SU-DHL-6 (cell line): ENCODE data around the gene TNFAIP1.

Source experiments
- H2AFZ ChIP-seq: fragments of 200-600 bp; sonication (generic); 2 replicates; pipeline ENCODE4 v1.6.1; 2014; ENCODE audit warnings: low read depth, mild to moderate bottlenecking, moderate library complexity, mixed read lengths, antibody characterized with exemption, low read length; ENCODE audit not compliant: severe bottlenecking
- H3F3A ChIP-seq: fragments of 200-600 bp; shearing (Covaris generic); 2 replicates; pipeline ENCODE4 v1.6.0; 2016; ENCODE audit warnings: antibody characterized with exemption, mild to moderate bottlenecking; ENCODE audit not compliant: insufficient read depth
- H3K27ac ChIP-seq: fragments of 200-600 bp; sonication (generic); 2 replicates; pipeline ENCODE4 v1.5.1; 2016; ENCODE audit warnings: low read depth, mild to moderate bottlenecking, low read length, moderate library complexity, mixed read lengths
- H3K27me3 ChIP-seq: fragments of 200-600 bp; sonication (generic), shearing (Covaris generic); 2 replicates; pipeline ENCODE4 v1.6.0; 2014; ENCODE audit warnings: mild to moderate bottlenecking, low read length
- H3K36me3 ChIP-seq: fragments of 200-600 bp; sonication (generic); 2 replicates; pipeline ENCODE4 v1.6.1; 2014; ENCODE audit warnings: mild to moderate bottlenecking, low read length, mixed read lengths
- H3K4me2 ChIP-seq: fragments of 300-600, 200-600 bp; shearing (Covaris generic), sonication (generic); 2 replicates; pipeline ENCODE4 v1.6.0; 2014; ENCODE audit warnings: low read length, low read depth, mild to moderate bottlenecking; ENCODE audit not compliant: poor library complexity, severe bottlenecking
- H3K4me3 ChIP-seq: fragments of 200-600 bp; sonication (generic); 2 replicates; pipeline ENCODE4 v1.5.1; 2014; ENCODE audit warnings: antibody characterized with exemption, low read length, mild to moderate bottlenecking, mixed read lengths; ENCODE audit not compliant: insufficient read depth, poor library complexity, severe bottlenecking
- H3K79me2 ChIP-seq: fragments of 200-600 bp; sonication (generic); 2 replicates; pipeline ENCODE4 v1.6.1; 2014; ENCODE audit warnings: mild to moderate bottlenecking, low read length, moderate library complexity; ENCODE audit not compliant: insufficient read depth
- H3K9ac ChIP-seq: fragments of 200-600 bp; sonication (generic); 2 replicates; pipeline ENCODE4 v1.7.0; 2014; ENCODE audit warnings: mild to moderate bottlenecking, low read length
- H3K9me2 ChIP-seq: fragments of 200-600 bp; sonication (generic); replicated peaks from 2 replicates; pipeline ENCODE4 v1.6.1; 2014; ENCODE audit warnings: low read length; ENCODE audit not compliant: insufficient read depth
- H3K9me3 ChIP-seq: fragments of 200-600 bp; sonication (generic); 2 replicates; pipeline ENCODE4 v1.6.1; 2014; ENCODE audit warnings: low read length, mixed read lengths; ENCODE audit not compliant: insufficient read depth
- H4K20me1 ChIP-seq: fragments of 200-600 bp; sonication (generic); 2 replicates; pipeline ENCODE4 v1.6.1; 2014; ENCODE audit warnings: low read depth, mild to moderate bottlenecking, antibody characterized with exemption, low read length, moderate library complexity, mixed read lengths
- EZH2phosphoT487 ChIP-seq: fragments of 200-600 bp; sonication (generic), shearing (Covaris generic); conservative IDR thresholded peaks from 2 replicates; pipeline ENCODE4 v1.6.1; 2018; ENCODE audit warnings: mild to moderate bottlenecking, antibody characterized with exemption, low read length, moderate library complexity, mixed read lengths
- TF ChIP-seq, protein P1 (sequence below): fragments of 200-600 bp; sonication (generic); IDR thresholded peaks from one replicate; pipeline ENCODE4 v1.5.1; 2017; ENCODE audit warnings: antibody characterized with exemption, mild to moderate bottlenecking, low read length, moderate library complexity; ENCODE audit not compliant: insufficient read depth, poor library complexity, severe bottlenecking

TNFAIP1 gene

GRCh38 chr17:28390984-28391383 is 55.4 kb downstream of the TNFAIP1 start:
- no peaks in the 10 kb centered on the region for H4K20me1 ChIP-seq
- H3K9me3 ChIP-seq = no peaks in the 10 kb centered on the region
- H3F3A ChIP-seq = no peaks in the 10 kb centered on the region
- H3K27me3 ChIP-seq = no peaks in the 10 kb centered on the region
- TF ChIP-seq, protein P1, sequence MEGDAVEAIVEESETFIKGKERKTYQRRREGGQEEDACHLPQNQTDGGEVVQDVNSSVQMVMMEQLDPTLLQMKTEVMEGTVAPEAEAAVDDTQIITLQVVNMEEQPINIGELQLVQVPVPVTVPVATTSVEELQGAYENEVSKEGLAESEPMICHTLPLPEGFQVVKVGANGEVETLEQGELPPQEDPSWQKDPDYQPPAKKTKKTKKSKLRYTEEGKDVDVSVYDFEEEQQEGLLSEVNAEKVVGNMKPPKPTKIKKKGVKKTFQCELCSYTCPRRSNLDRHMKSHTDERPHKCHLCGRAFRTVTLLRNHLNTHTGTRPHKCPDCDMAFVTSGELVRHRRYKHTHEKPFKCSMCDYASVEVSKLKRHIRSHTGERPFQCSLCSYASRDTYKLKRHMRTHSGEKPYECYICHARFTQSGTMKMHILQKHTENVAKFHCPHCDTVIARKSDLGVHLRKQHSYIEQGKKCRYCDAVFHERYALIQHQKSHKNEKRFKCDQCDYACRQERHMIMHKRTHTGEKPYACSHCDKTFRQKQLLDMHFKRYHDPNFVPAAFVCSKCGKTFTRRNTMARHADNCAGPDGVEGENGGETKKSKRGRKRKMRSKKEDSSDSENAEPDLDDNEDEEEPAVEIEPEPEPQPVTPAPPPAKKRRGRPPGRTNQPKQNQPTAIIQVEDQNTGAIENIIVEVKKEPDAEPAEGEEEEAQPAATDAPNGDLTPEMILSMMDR = no peak
- TF ChIP-seq EZH2phosphoT487 = no peak
- H3K27ac ChIP-seq = no peak overlapping the region
- no peak overlapping the region for H3K9ac ChIP-seq
- H3K36me3 ChIP-seq = no peaks in the 10 kb centered on the region
- H2AFZ ChIP-seq = no peak overlapping the region
- H3K4me2 ChIP-seq = no peak overlapping the region
- H3K9me2 ChIP-seq = no peaks in the 10 kb centered on the region
- H3K4me3 ChIP-seq = no peak overlapping the region
- H3K79me2 ChIP-seq = no peaks in the 10 kb centered on the region

DNA sequence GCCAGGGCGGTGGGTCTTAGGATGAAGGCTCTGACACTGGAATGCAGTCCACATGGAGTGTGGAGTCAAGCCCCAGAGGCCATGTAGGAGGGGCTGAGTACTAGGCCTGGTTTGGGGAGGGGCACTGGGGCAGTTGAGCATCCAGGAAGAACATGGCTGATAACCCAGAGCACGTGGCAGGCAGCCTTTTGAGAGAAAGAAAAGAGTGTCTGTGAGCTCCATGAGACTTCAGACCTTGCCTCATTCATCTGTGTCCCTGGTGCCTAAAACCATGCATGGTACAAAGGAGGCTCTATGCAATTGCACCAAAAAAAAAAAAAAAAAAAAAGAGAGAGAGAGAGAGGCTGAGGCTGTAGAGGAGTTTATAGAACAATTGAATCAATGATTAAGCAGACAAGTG is 55.8 kb downstream of the TNFAIP1 start:
- H3K36me3 ChIP-seq = no peaks in the 10 kb centered on the region

DNA sequence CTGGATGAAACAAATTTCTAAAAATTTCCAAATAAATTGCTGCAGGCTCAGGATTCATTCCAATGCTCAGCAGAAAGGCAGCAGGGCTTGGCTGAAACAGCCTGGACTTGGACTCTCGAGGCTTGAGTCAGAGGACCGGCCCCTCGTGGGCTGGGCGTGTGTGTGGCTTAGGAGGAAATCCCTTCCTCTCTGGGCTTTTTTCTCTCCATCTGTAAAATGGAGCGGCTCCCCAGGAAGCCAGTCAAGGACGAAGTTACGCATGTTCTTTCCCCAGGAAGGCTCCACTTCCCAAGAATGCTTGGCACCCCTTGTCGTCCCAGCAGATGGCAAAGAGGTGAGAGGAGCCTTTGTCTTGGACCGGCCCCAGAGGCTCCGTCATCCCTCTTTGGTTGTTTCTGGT is 56.9 kb downstream of the TNFAIP1 start:
- TF ChIP-seq, protein P1 = no peak
- TF ChIP-seq EZH2phosphoT487 = no peak
- Histone ChIP-seq H3K9me3 (no peaks in the 10 kb centered on the region), H3K9me2 (no peaks in the 10 kb centered on the region), H3K27me3 (no peaks in the 10 kb centered on the region), H3K36me3 (no peaks in the 10 kb centered on the region), H3K27ac (no peak overlapping the region), H3F3A (no peaks in the 10 kb centered on the region), H3K4me2 (no peak overlapping the region), H4K20me1 (no peaks in the 10 kb centered on the region), H3K79me2 (no peaks in the 10 kb centered on the region), H3K9ac (no peak overlapping the region), H3K4me3 (no peak overlapping the region), H2AFZ (no peak overlapping the region)

More for the DNA sequence above, 55.8 kb downstream of the TNFAIP1 start:
- no peaks in the 10 kb centered on the region for H3K27me3 ChIP-seq
- H3K9me2 ChIP-seq = no peaks in the 10 kb centered on the region
- H3F3A ChIP-seq = no peaks in the 10 kb centered on the region
- H3K27ac ChIP-seq = no peak overlapping the region
- no peak overlapping the region for H3K4me2 ChIP-seq
- TF ChIP-seq, protein P1 = no peak
- TF ChIP-seq EZH2phosphoT487 = no peak
- H3K9ac ChIP-seq = no peak overlapping the region
- H3K79me2 ChIP-seq = no peaks in the 10 kb centered on the region
- H3K4me3 ChIP-seq = no peak overlapping the region
- no peaks in the 10 kb centered on the region for H4K20me1 ChIP-seq
- no peaks in the 10 kb centered on the region for H3K9me3 ChIP-seq
- H2AFZ ChIP-seq = no peak overlapping the region
